CD4-positive, alpha-beta T cell treated with Interleukin-4 for 4 hours (primary cell): ENCODE results near the gene MAPT.
"Not testable (repeated sequence)": the region's sequence is repeated elsewhere in the genome, so short reads cannot be mapped to it uniquely, and the experiment has no call there.

Experiments used
- DNase-seq: peaks from one replicate; pipeline ENCODE4 v3.0.0-alpha.2; 2020

The MAPT gene

DNA sequence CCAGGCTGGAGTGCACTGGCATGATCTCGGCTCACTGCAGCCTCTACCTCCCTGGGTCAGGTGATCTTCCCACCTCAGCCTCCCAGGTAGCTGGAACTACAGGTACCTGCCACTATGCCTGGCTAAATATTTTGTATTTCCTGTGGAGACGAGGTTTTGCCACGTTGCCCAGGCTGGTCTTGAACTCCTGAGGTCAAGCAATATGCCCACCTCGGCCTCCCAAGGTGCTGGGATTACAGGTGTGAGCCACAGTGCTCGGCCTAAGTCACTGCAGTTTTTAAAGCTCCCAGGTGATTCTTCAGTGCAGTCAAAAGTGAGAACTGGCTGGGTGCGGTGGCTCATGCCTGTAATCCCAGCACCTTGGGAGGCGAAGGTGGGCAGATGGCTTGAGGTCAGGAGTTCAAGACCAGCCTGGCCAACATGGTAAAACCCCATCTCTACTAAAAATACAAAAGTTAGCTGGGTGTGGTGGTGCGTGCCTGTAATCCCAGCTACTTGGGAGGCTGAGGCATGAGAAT, 125.1 kb downstream of the MAPT start:
- DNase-seq = not testable (repeated sequence)

- peak; percentile 92 for DNase-seq
Measured at GRCh38 chr17:46020023-46020761, 125.8 kb downstream of the MAPT start.

- no peak for DNase-seq
Measured at GRCh38 chr17:46020998-46021397, 126.6 kb downstream of the MAPT start.

- DNase-seq = not testable (repeated sequence)
Measured at GRCh38 chr17:46023366-46023765, 129.0 kb downstream of the MAPT start.

GRCh38 chr17:46023783-46024388, 129.5 kb downstream of the MAPT start:
- DNase-seq = no peak

GRCh38 chr17:46024590-46024989, 130.2 kb downstream of the MAPT start:
- no peak for DNase-seq

GRCh38 chr17:46025060-46025459, 130.7 kb downstream of the MAPT start:
- DNase-seq = no peak

DNA sequence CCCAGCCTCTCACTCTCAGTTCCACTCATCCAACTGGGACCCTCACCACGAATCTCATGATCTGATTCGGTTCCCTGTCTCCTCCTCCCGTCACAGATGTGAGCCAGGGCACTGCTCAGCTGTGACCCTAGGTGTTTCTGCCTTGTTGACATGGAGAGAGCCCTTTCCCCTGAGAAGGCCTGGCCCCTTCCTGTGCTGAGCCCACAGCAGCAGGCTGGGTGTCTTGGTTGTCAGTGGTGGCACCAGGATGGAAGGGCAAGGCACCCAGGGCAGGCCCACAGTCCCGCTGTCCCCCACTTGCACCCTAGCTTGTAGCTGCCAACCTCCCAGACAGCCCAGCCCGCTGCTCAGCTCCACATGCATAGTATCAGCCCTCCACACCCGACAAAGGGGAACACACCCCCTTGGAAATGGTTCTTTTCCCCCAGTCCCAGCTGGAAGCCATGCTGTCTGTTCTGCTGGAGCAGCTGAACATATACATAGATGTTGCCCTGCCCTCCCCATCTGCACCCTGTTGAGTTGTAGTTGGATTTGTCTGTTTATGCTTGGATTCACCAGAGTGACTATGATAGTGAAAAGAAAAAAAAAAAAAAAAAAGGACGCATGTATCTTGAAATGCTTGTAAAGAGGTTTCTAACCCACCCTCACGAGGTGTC, 131.3 kb downstream of the MAPT start:
- DNase-seq = no peak

GRCh38 chr17:46026166-46027047, 132.1 kb downstream of the MAPT start:
- DNase-seq = no peak

DNA sequence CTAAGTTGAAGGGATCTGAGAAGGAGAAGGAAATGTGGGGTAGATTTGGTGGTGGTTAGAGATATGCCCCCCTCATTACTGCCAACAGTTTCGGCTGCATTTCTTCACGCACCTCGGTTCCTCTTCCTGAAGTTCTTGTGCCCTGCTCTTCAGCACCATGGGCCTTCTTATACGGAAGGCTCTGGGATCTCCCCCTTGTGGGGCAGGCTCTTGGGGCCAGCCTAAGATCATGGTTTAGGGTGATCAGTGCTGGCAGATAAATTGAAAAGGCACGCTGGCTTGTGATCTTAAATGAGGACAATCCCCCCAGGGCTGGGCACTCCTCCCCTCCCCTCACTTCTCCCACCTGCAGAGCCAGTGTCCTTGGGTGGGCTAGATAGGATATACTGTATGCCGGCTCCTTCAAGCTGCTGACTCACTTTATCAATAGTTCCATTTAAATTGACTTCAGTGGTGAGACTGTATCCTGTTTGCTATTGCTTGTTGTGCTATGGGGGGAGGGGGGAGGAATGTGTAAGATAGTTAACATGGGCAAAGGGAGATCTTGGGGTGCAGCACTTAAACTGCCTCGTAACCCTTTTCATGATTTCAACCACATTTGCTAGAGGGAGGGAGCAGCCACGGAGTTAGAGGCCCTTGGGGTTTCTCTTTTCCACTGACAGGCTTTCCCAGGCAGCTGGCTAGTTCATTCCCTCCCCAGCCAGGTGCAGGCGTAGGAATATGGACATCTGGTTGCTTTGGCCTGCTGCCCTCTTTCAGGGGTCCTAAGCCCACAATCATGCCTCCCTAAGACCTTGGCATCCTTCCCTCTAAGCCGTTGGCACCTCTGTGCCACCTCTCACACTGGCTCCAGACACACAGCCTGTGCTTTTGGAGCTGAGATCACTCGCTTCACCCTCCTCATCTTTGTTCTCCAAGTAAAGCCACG, 133.0 kb downstream of the MAPT start:
- no peak for DNase-seq

DNA sequence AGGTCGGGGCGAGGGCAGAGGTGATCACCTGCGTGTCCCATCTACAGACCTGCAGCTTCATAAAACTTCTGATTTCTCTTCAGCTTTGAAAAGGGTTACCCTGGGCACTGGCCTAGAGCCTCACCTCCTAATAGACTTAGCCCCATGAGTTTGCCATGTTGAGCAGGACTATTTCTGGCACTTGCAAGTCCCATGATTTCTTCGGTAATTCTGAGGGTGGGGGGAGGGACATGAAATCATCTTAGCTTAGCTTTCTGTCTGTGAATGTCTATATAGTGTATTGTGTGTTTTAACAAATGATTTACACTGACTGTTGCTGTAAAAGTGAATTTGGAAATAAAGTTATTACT, 133.6 kb downstream of the MAPT start:
- DNase-seq = no peak

- no peak for DNase-seq
Measured at GRCh38 chr17:46028374-46028773, 134.0 kb downstream of the MAPT start.

DNA sequence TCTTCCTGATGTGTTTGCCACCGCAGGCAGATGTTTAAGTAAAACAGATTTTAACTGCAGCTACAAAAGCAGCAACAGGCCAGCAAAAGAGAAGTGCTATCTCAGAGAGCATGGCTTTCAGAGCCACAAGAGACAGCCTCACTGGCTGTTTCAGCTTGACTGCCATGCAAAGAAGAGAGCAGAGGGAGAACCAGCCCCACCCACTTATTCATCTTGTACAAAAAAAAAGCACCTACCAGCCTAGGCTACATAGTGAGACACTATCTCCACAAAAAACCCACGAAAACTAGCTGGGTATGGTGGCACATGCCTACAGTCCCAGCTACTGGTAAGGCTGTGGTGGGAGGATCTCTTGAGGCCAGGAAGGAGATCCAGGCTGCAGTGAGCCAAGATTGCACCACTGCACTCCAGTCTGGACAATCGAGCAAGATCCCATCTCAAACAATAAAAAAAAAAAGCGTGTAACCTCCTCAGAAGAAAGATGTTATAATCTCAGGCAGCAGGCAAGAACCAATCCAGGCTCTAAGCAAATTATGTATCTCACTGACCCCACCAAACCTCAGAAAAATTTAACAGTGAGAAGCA, 134.7 kb downstream of the MAPT start:
- DNase-seq = no peak

- DNase-seq = no peak
Measured at GRCh38 chr17:46029627-46030026, 135.3 kb downstream of the MAPT start.

GRCh38 chr17:46030752-46031151, 136.4 kb downstream of the MAPT start:
- no peak for DNase-seq

DNA sequence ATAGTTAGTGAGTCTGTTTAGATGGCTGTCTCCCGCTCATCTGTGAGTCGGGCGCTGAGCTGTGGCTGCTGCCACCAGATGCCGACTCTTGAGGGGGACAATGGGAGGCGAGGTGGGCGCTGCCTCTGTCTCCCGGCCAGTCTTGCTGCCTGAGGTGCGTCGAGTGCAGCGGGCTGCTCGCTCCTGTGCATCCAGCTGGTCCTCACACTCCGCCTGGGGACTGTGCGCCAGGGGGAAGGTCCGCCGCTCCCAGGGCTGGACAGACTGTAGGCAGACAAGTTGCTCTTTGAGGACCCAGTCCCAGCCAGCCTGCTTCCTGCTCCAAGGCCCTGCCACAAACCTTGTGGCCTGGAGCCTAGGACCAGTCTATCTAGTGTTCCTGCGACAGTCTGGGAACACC, 137.1 kb downstream of the MAPT start:
- no peak for DNase-seq

DNA sequence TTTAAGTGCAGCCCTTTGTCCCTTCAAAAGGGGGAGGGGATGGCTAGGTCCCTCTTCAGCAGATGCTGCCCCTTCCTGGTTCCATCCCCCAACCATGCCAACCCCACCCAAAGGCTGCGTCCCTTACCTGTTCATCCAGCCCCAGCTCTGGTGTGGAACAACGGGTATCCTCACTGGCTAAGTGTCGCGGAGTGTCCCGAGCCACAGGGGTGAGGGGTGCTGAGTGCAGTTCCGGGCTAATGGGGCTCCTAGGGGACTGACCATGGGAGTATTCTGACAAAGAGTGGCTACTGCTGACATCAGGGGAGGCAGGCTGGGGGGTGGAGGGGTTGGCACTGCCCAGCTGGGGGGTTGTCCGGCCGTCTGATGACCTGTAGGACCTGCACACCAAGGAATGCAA, 137.6 kb downstream of the MAPT start:
- no peak for DNase-seq

DNA sequence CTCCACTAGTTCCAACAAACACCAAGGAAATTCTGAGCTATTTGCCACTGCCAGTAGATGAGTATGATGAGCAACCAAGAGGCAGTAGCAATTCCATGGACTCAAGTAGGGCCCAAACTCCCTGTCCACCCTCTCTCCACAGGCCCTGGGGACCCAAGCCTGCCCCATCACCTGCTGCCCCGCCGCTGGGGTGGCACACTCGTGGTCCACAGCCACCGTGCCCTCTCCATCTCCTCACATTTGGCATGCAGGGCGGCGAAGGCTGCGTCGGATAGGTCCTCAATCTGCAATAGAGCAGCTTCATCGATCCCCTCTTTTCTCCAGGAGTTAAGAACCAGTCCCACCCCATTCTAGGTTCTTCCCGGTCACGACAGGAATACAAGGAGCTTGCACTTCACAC, 138.6 kb downstream of the MAPT start:
- no peak for DNase-seq

DNA sequence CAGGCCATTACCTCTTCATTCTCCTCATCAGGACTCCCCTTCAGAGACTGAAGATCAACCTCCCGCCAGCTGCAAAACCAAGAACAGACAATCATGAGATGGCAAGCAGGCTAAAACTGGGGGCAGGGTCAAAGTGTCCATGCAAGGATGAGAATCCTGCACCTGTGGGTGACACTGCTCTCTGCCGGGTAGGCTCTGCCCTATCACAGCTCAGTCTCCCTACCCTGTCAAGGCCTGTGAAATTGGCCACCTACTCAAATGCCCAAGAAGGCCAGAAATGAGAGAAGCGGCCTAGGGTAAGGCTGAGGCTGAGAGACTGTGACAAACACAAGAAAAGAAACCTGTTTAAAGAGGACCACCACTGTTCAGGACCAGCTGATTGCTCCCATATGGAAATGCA, 139.0 kb downstream of the MAPT start:
- DNase-seq = no peak

- peak; percentile 64 for DNase-seq
Measured at GRCh38 chr17:46035112-46035818, 140.9 kb downstream of the MAPT start.

DNA sequence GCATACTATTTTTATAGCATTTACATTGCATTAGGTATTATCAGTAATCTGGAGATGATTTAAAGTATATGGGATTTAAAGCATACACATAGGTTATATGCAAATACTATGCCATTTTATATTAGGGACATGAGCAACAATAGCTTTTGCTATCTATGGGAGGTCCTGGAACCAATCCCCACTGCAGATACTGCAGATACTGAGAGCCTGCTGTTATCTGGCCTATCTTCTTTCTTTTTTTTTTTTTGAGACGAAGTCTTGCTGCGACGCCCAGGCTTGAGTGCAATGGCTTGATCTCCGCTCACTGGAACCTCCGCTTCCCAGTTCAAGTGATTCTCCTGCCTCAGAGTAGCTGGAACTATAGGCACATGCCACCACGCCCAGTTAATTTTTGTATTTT, 142.1 kb downstream of the MAPT start:
- DNase-seq = no peak
